Calu3 (cell line): ENCODE measurements around the gene TMEM225B. TPM values are rescaled to one million over a fixed set of nuclear protein-coding genes. Genes with fewer than 3 reads are reported as not detected.

ENCODE experiments used
- BruUV-seq: library from RNA; stranded (reverse); fragments of 400-500 nt; replicated peaks from 2 replicates; lab custom pipeline; 2021; lab: Mats Ljungman, UMichigan
- CTCF ChIA-PET: fragments of 300-600 bp; sonication (Branson Sonifier 250); formaldehyde crosslinking; loops from one replicate; lab custom pipeline; 2022; ENCODE audit warnings: antibody characterized with exemption; lab: Charles Lee
- DNase-seq: peaks from one replicate; pipeline ENCODE4 v3.0.0; 2022
- H3K27ac Mint-ChIP-seq: one replicate; pipeline ENCODE4 v1.8.0; 2022; ENCODE audit warnings: mixed read lengths; ENCODE audit not compliant: unreplicated experiment
- H3K27me3 Mint-ChIP-seq: one replicate; pipeline ENCODE4 v1.8.0; 2022; ENCODE audit warnings: mixed read lengths; ENCODE audit not compliant: unreplicated experiment
- H3K36me3 Mint-ChIP-seq: one replicate; pipeline ENCODE4 v1.8.0; 2022; ENCODE audit warnings: mild to moderate bottlenecking, moderate library complexity, mixed read lengths; ENCODE audit not compliant: insufficient read depth, unreplicated experiment
- H3K4me1 Mint-ChIP-seq: one replicate; pipeline ENCODE4 v1.8.0; 2022; ENCODE audit warnings: mild to moderate bottlenecking, low read depth, mixed read lengths; ENCODE audit not compliant: unreplicated experiment
- H3K4me3 Mint-ChIP-seq: one replicate; pipeline ENCODE4 v1.8.0; 2022; ENCODE audit warnings: mild to moderate bottlenecking, low read depth, moderate library complexity, mixed read lengths; ENCODE audit not compliant: unreplicated experiment
- H3K9me3 Mint-ChIP-seq: one replicate; pipeline ENCODE4 v1.8.0; 2022; ENCODE audit warnings: low read depth, mixed read lengths; ENCODE audit not compliant: unreplicated experiment
- CTCF ChIP-seq: fragments of 200-600 bp; IDR thresholded peaks from one replicate; pipeline ENCODE4 v1.8.0; 2022; ENCODE audit warnings: antibody characterized with exemption; ENCODE audit not compliant: unreplicated experiment
- intact Hi-C: fragments of 100-400 bp; cut with micrococcal nuclease; formaldehyde crosslinking; loops from one replicate; pipeline ENCODE4 v1.10.0; 2022; ENCODE audit not compliant: unreplicated experiment
- total RNA-seq: library from RNA; stranded (reverse); gene quantifications from 2 replicates; pipeline ENCODE4 v1.2.3, GENCODE V29; 2022

The TMEM225B gene
- total RNA-seq, 1 experiment from 2014 or later = not detected

DNA sequence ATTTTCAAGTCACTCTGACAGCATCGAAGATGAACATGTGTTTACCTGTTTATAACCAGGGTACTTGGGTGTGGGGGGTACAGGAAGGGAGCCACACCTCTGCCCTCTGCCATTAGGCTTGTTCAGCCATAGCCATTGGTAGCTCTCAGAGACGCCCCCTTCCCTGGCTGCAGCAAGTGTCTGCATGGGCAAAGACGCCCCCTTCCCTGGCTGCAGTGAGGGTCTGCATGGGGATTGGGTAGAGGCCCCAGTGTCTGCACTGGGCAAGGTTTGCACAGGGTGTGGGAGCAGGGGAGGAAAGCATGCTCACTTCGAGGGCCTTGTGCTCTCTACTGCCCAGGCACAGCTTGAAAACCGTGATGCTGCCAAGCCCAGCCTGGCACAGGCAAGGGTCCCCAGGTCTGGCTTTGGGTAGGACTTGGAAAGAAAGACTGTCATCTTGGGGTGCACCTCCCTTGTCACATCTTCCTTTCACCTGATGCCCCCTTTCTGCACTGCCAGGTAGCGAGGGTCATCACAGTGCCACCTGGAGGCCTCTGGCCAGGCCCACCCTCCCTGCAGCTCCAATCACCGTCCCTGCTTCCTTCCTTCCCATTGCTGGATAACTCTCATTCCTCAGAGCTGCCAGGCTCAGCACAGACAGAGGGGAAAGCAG is 3.7 kb downstream of the TMEM225B start:
- no peak for DNase-seq
- H3K9me3 Mint-ChIP-seq = no peaks in the 10 kb centered on the region
- no peaks in the 10 kb centered on the region for H3K4me1 Mint-ChIP-seq
- CTCF ChIA-PET = interaction anchor here (1.0 kb wide), 1 partner anchor 77 kb away, joined by 3 read pairs; no protein-coding TSS in a partner anchor
- H3K4me3 Mint-ChIP-seq = no peak overlapping the region
- BruUV-seq = no TSS peak
- intact Hi-C loops = no loop called here
- peaks cover 19% of the 10 kb centered on the region for H3K27me3 Mint-ChIP-seq
- no peaks in the 10 kb centered on the region for H3K36me3 Mint-ChIP-seq
- TF ChIP-seq CTCF = no peak
- H3K27ac Mint-ChIP-seq = no peak overlapping the region

DNA sequence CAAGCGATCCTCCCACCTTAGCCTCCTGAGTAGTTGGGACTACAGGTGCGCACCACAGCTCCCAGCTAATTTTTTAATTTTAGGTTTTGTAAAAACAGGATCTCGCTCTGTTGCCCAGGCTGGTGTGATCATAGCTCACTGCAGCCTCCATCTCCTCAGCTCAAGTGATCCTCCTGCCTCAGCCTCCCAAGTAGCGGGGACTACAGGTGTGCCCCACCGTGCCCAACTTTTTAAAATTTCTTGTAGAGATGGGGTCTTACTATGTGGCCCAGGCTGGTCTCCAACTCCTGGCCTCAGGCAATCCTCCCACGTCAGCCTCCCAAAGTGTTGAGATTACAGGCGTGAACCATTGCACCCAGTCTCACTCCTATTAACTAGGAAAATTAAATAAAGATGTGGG is 7.5 kb downstream of the TMEM225B start:
- no peaks in the 10 kb centered on the region for H3K36me3 Mint-ChIP-seq
- no TSS peak for BruUV-seq
- no peak overlapping the region for H3K4me3 Mint-ChIP-seq
- intact Hi-C loops = no loop called here
- peaks cover 32% of the 10 kb centered on the region for H3K27me3 Mint-ChIP-seq
- no peak for TF ChIP-seq CTCF
- CTCF ChIA-PET = no interaction called here
- H3K27ac Mint-ChIP-seq = no peak overlapping the region
- no peak for DNase-seq
- no peaks in the 10 kb centered on the region for H3K9me3 Mint-ChIP-seq
- H3K4me1 Mint-ChIP-seq = no peaks in the 10 kb centered on the region

- no peak overlapping the region for H3K27ac Mint-ChIP-seq
- H3K36me3 Mint-ChIP-seq = no peaks in the 10 kb centered on the region
- intact Hi-C loops = no loop called here
- no peaks in the 10 kb centered on the region for H3K9me3 Mint-ChIP-seq
- no peaks in the 10 kb centered on the region for H3K4me1 Mint-ChIP-seq
- no peak for DNase-seq
- no peak overlapping the region for H3K4me3 Mint-ChIP-seq
- H3K27me3 Mint-ChIP-seq = peaks cover 33% of the 10 kb centered on the region
- no peak for TF ChIP-seq CTCF
- CTCF ChIA-PET = no interaction called here
- no TSS peak for BruUV-seq
These were observed 8.5 kb downstream of the TMEM225B start for GRCh38 chr7:99606531-99606930.

GRCh38 chr7:99607548-99607947 is 9.5 kb downstream of the TMEM225B start:
- intact Hi-C loops = no loop called here
- H3K27ac Mint-ChIP-seq = no peak overlapping the region
- DNase-seq = no peak
- no TSS peak for BruUV-seq
- CTCF ChIA-PET = no interaction called here
- no peaks in the 10 kb centered on the region for H3K9me3 Mint-ChIP-seq
- no peaks in the 10 kb centered on the region for H3K36me3 Mint-ChIP-seq
- TF ChIP-seq CTCF = no peak
- no peaks in the 10 kb centered on the region for H3K4me1 Mint-ChIP-seq
- H3K27me3 Mint-ChIP-seq = peaks cover 43% of the 10 kb centered on the region
- no peak overlapping the region for H3K4me3 Mint-ChIP-seq
